GF-D8 (cell line): Measurements from ENCODE around the gene UNC93B1.
"Not testable (repeated sequence)": the region's sequence is repeated elsewhere in the genome, so short reads cannot be mapped to it uniquely, and the experiment has no call there.

ENCODE experiments used
- DNase-seq: peaks from one replicate; lab custom pipeline; 2025; lab: John Stamatoyannopoulos, UW

Gene UNC93B1

DNA sequence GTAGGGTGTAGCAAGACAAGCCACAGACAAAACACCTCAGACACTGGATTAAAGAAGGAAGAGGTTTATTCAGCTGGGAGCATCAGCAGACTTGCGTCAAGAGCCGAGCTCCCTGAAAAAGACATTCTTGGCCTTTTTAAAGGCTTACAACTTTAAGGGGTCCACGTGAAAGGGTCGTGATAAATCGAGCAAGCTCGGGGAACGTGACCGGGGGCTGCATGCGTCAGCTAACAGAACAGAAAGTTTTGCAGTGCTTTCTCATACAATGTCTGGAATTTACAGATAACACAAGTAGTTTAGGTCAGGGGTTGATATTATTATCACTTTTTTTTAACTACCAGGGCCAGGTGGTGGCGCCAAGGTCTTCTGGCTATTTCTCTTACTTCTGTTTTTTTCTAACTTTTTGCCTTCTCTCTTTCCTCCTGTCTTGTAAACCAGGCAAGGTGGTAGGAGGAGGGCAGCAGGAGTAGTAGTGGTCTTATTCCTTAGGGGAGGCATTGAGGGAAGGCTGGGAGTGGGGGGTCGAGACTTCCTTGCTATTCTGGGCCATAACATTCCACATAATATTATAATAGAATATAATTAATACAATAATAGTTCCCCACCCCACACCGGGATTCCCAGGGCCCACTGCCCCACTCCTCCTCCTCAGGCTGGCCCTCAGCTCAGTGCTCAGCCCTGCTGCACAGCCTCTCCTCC, 5.6 kb upstream of the UNC93B1 start:
- DNase-seq: peak; percentile 72

GRCh38 chr11:68008381-68009337, 4.8 kb upstream of the UNC93B1 start:
- DNase-seq: peak; percentile 91

GRCh38 chr11:68007498-68008380, 3.8 kb upstream of the UNC93B1 start:
- no peak for DNase-seq

DNA sequence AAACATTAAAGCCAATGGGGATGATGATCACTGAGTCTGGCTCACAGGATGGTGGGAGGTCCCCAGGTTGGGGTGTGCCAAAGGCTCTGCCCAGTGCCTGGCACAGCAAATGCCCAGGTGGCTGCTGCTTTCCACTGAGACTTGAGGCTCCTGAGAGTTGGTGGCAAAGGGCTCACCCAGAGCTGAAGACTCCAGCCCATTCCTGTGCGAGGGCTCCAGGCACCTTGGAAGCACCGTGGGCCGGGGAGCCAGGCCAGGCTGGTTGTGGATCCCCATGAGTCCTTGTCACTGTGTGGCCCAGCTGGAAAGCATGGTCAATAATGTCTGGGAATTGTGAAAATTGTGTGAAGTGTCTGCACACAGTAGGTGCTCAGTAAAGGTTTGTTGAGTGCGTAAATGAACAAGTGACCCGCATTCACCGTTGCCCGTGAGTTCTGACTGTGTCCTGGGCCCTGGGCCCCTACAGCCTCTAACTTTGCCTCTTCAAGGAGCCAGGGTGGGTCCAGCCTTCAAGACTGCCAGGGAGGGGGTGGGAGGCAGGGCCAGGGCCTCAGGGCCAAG, 2.8 kb upstream of the UNC93B1 start:
- DNase-seq: no peak

DNA sequence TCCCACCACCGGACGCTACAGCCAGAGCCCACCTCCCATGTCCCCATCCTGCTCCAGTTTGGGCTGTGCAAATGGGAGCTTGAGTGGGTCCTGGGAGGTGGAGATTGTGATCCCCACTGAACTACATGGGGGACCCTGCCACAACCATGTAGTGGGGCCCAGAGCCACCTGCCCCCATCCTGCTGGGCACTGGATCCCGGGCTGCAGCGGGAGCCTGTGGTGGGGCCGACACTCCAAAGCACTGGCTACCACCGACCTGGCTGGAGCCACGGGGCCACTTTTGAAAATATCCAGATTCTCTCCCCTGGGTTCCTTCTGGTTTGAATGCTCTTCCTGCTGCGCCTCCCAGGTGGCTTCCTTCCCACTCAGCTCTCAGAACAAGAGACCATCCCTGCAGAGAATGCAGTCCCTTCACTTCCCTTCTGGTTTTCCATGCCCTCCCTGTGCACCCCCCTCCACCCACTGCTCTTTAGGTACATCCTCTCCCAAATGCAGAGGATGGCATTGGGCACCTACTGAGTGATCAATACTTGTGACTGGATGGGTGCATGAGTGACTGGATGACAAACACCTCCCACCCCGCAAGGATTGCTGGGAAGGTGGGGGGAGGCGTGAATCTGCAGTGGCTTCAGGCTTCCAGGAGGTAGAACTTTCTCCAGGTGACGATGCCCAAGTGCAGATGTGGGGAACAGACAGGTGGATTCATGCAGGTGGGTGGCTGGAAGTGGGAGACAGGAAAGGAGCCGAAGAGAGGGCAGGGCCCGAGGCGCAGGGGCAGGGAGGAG, 846 bp upstream of the UNC93B1 start:
- no peak for DNase-seq

- no peak for DNase-seq
Measured at GRCh38 chr11:68002938-68003845, 705 bp downstream of the UNC93B1 start.

DNA sequence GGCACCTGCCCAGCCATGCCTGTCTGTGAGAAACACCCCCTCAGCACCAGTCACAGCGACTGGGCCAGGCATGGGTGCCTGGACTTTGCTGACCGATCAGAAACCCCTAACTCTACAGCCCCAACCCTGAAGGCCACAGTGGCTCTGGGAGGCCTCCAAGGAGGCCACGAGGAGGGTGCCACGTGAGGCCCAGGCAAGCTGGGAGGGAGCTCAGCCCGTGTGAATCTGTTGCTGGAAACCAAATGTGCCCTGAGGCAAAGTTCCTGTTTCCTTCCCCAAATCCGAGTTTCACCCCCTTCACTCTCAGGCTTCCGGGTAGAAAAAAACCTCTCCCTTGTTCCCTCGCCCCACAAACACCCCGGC, 1.3 kb downstream of the UNC93B1 start:
- DNase-seq: peak; percentile 79

GRCh38 chr11:67999704-68000103, 4.2 kb downstream of the UNC93B1 start:
- DNase-seq: no peak

DNA sequence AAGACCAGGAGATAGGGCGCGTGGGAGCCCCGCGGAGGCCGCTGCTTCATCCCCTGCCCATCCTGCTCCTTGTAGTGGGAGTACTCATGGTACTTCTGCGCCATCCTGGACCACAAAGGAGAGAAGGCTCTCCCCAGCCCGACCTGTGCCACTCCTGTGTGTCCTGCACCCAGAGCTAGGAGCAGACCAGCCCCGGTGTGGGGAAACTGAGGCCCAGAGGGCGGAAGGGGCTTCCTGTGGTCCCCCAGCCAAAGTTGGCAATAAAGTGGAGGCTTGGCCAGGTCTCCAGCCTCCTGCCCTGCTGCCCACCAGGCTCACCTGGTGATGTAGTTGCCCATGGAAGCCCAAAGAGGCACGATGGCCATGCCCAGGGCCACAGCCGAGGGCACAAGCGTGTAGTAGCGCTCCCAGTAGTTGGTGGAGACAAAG, 4.7 kb downstream of the UNC93B1 start:
- DNase-seq: no peak

DNA sequence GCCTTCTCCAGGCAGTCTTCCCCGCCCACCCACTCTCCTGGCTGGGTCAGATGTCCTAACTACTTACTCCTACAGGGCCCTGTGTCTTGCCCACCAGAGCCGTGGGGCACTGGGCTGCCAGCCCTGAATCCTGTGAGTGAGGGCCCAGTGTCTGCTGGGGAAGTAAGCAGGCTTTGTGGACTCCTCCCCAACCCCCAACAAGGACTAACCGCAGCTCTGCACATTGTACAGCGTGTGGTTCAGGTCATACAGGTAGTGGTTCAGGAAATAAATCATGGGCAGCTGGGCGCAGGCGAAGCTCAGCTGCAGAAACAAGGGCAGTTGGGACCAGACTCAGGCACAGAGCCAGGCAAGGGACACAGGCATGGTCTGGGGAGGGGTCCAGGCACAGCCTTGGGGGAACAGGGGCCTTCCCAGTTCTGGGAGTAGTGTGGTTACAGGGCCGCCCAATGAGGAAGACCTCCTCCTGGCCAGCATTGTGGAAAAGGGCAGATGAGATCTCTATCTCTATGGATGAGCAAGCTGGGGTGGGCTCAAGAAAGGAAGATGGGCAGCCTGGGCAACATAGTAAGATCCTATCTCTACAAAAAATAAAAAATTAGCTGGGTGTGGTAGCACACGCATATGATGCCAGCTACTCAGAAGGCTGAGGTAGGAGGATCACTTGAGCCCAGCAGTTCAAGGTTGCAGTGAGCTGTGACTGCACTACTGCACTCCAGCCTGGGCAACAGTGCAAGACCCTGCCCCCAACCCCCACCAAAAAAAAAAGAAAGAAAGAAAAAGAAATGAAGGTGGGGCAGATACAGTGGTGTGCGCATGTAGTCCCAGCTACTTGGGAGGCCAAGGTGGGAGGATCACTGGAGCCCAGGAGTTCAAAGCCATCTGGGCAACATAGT, 5.5 kb downstream of the UNC93B1 start:
- no peak for DNase-seq

DNA sequence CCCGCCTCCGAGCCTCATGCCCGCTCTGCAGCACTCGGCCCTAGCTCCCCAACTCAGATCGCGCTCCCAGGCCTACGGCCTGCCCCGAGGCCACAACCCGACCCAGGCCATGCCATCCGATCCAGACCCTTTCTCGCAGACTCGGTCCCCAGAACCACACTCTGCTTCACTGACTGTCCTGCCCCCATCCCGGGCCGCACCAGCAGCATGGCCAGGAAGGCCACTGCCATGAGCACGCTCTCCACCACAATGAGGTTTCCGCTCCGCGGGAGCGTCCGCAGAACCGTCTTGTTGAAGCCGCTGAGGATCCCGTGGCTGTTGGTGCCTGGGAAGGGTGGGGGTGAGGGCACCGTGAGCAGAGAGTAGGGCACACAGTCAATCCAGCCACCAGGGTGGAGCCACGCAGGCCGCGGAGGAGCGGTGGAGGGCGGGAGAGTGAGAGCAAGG, 6.4 kb downstream of the UNC93B1 start:
- no peak for DNase-seq

- no peak for DNase-seq
Measured at GRCh38 chr11:67996622-67997474, 7.0 kb downstream of the UNC93B1 start.

- DNase-seq: no peak
Measured at GRCh38 chr11:67996051-67996450, 7.8 kb downstream of the UNC93B1 start.

DNA sequence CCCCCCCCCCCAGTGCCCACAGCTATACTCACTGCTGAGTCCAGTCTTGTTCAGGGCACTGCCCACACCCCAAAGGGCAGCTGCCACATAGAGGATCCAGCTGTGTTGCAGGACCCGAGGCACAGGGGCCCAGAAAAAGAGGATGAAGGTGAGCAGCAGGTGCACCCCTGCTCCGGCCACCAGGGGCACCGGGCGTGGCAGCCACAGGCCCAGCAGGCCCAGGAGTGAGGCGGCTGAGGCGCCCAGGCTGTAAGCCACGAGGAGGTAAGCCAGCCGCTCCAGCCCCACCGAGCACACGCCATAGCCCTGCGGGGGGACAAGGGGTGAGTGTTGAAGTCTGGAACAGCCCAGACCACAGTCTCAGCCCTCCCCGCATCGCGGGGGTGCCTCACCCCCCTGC, 8.3 kb downstream of the UNC93B1 start:
- not testable (repeated sequence) for DNase-seq

GRCh38 chr11:67995129-67995528, 8.8 kb downstream of the UNC93B1 start:
- not testable (repeated sequence) for DNase-seq

DNA sequence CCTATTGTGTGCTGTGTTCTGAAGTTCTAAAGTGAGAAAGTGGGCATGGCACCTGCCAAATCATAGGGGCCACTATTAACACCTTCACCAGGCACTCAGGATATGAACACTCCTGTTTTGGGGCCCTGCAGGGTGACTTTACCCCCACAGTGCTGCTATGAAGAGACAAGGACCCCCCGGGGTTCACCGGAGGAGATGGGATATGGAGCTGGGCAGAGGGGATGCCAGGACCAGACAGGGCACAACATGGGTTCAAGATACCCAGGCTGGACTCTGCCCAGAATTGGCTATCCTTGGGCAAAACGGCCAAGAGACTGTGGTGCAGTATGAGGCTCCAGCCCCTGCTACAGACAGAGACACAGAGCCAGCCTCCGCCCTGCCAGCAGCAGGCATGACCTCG, 9.5 kb downstream of the UNC93B1 start:
- not testable (repeated sequence) for DNase-seq

DNA sequence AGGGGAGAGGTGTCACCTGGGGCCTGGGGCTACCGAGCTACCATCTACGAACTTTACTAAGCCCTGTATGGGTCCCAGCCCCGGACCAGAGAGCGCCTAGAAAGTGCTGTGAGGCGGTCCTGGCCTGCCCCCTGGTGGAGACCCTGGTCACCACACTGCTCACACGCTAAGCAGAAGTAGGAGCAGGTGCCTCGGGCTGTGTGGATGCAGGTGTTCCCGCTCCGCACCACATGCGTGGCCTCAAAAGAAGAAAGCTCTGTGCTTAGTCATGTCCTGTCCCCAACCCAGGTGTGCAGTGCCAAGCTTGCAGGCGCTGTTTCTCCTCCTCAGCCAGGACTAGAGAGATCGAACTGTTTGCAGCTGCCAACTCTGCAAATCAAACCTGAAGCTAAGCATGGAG, 10.1 kb downstream of the UNC93B1 start:
- peak; percentile 33 for DNase-seq
